K562 (cell line): ENCODE measurements around the gene RPS8. TPM values are rescaled to one million over a fixed set of nuclear protein-coding genes. Genes with fewer than 3 reads are reported as not detected.
A peak's percentile ranks its signal among the peaks of the same experiment; 100 is the strongest.

Experiments used
- AFF4 ChIP-seq: sonication (generic); formaldehyde crosslinking; IDR thresholded peaks from 2 replicates; pipeline ENCODE4 v1.8.0; 2023; ENCODE audit warnings: mild to moderate bottlenecking, missing genetic modification reagents
- BHLHE40 ChIP-seq: IDR thresholded peaks from 2 replicates; pipeline ENCODE4 v1.6.1; 2011; ENCODE audit warnings: low read length, improper control_type of control experiment
- DDX20 ChIP-seq: fragments of 450-650 bp; IDR thresholded peaks from 2 replicates; pipeline ENCODE4 v1.6.1; 2016; ENCODE audit warnings: missing genetic modification characterization, low read depth, mild to moderate bottlenecking, missing compliant biosample characterization, moderate library complexity
- E2F1 ChIP-seq: sonication (generic); formaldehyde crosslinking; IDR thresholded peaks from 2 replicates; pipeline ENCODE4 v1.8.1; 2023; ENCODE audit warnings: mild to moderate bottlenecking, missing genetic modification reagents, moderate library complexity
- ESRRB ChIP-seq: fragments of 250-450 bp; sonication (Bioruptor Pico); IDR thresholded peaks from 2 replicates; pipeline ENCODE4 v1.5.0; 2020; ENCODE audit warnings: mild to moderate bottlenecking, moderate library complexity, borderline replicate concordance
- FIP1L1 ChIP-seq: fragments of 200-400 bp; formaldehyde crosslinking; IDR thresholded peaks from 2 replicates; pipeline ENCODE4 v1.6.1; 2018; ENCODE audit warnings: mild to moderate bottlenecking, low read depth, low read length; ENCODE audit not compliant: poor library complexity, severe bottlenecking
- HMG20B ChIP-seq: fragments of 250-450 bp; sonication (Bioruptor Pico); IDR thresholded peaks from 2 replicates; pipeline ENCODE4 v1.5.0; 2021; ENCODE audit warnings: mild to moderate bottlenecking
- IRF2 ChIP-seq: sonication (generic); formaldehyde crosslinking; IDR thresholded peaks from 2 replicates; pipeline ENCODE4 v1.8.1; 2022; ENCODE audit warnings: mild to moderate bottlenecking, missing genetic modification reagents
- KHSRP ChIP-seq: fragments of 450-650 bp; IDR thresholded peaks from 2 replicates; pipeline ENCODE4 v1.6.1; 2017
- MAZ ChIP-seq, 2 experiments: fragments of 450-650 bp in 1 of 2; sonication (generic) in 1 of 2; formaldehyde crosslinking; IDR thresholded peaks in 1 of 2; conservative IDR thresholded peaks in 1 of 2; 2 replicates each; pipeline versions ENCODE4 v1.4.0 to v1.5.0; 2020; ENCODE audit warnings: mild to moderate bottlenecking in 1 of 2, missing genetic modification reagents in 1 of 2
- MTA3 ChIP-seq: fragments of 450-650 bp; formaldehyde crosslinking; IDR thresholded peaks from 2 replicates; pipeline ENCODE4 v1.6.1; 2017; ENCODE audit warnings: mild to moderate bottlenecking, borderline replicate concordance
- RBM15 ChIP-seq: fragments of 200-400 bp; formaldehyde crosslinking; IDR thresholded peaks from 2 replicates; pipeline ENCODE4 v1.6.1; 2018; ENCODE audit warnings: mild to moderate bottlenecking, low read length, moderate library complexity; ENCODE audit not compliant: insufficient read depth
- RUNX1 ChIP-seq: sonication (generic); IDR thresholded peaks from 2 replicates; pipeline ENCODE4 v1.6.1; 2016; ENCODE audit warnings: antibody characterized with exemption, low read depth
- STAT5A ChIP-seq: IDR thresholded peaks from 2 replicates; pipeline ENCODE4 v1.6.1; 2012; ENCODE audit warnings: low read length, inconsistent platforms, borderline replicate concordance
- TCF7L2 ChIP-seq: fragments of 150-350 bp; IDR thresholded peaks from 2 replicates; pipeline ENCODE4 v1.6.1; 2016; ENCODE audit warnings: low read depth, mild to moderate bottlenecking, low read length, moderate library complexity
- ZBTB7A ChIP-seq: IDR thresholded peaks from 2 replicates; pipeline ENCODE4 v1.6.1; 2011; ENCODE audit warnings: low read depth, mild to moderate bottlenecking, low read length, moderate library complexity, borderline replicate concordance; ENCODE audit not compliant: control insufficient read depth
- ZFP1 ChIP-seq: fragments of 450-650 bp; formaldehyde crosslinking; IDR thresholded peaks from 2 replicates; pipeline ENCODE4 v1.4.0; 2020; ENCODE audit warnings: mild to moderate bottlenecking, mixed read lengths
- ZNF23 ChIP-seq: fragments of 250-450 bp; sonication (Bioruptor Pico); IDR thresholded peaks from 2 replicates; pipeline ENCODE4 v1.4.0; 2020; ENCODE audit warnings: mild to moderate bottlenecking
- ZNF518B ChIP-seq: fragments of 250-450 bp; sonication (Bioruptor Pico); IDR thresholded peaks from 2 replicates; pipeline ENCODE4 v1.5.0; 2021; ENCODE audit warnings: mild to moderate bottlenecking, moderate library complexity
- polyA plus RNA-seq, 8 experiments: library from polyadenylated mRNA; depleted of rRNA in 4 of 8; stranded (reverse) in 5 of 8; unstranded in 3 of 8; fragments of >200 nt; fragmentation: Nextera tagmentation in 2 of 8; fragmentation: Illumina TruSeq in 1 of 8; extraction: Ambion mirVana in 2 of 8; extraction: Trizol in 1 of 8; gene quantifications; 2 replicates each; pipeline versions ENCODE4 v1.2.1 to v1.2.3, GENCODE V29; 2011 to 2014; ENCODE audit warnings: inconsistent platforms in 1 of 8, missing spikeins in 1 of 8
- total RNA-seq, 7 experiments: library from RNA; depleted of rRNA in 6 of 7; stranded (reverse); fragments of >200 nt in 6 of 7; fragmentation: Illumina TruSeq in 2 of 7; extraction: Trizol in 2 of 7; gene quantifications; 2 replicates each; pipeline versions ENCODE4 v1.2.1 to v1.2.3, GENCODE V29; 2011 to 2021; ENCODE audit warnings: low replicate concordance in 1 of 7

The RPS8 gene
- total and polyA plus RNA-seq, 9 of the 15 experiments (the other 6 are each of a cell fraction or from before 2014, with no cell fraction given), result 2,431 to 4,168 (median 3,109) TPM

GRCh38 chr1:44807364-44808062 is 32.2 kb downstream of the RPS8 start (continued):
- no peak for TF ChIP-seq RBM15
- no peak for TF ChIP-seq ZFP1 (CRISPR knock-in tag)
- TF ChIP-seq HMG20B, result no peak
- TF ChIP-seq DDX20 (tag), result peak; percentile 51; the same call in 1 of the 2 replicates
- TF ChIP-seq FIP1L1, result no peak
- no peak; the same call in 1 of the 2 replicates for TF ChIP-seq STAT5A
- no peak for TF ChIP-seq TCF7L2
- no peak for TF ChIP-seq IRF2 (CRISPR knock-in tag)
- TF ChIP-seq ZNF518B, result no peak
- peak; percentile 74; the same call in 1 of the 2 replicates for TF ChIP-seq ESRRB (CRISPR knock-in tag)
- peak; percentile 85 for TF ChIP-seq E2F1 (CRISPR knock-in tag)
- peak; percentile 88 for TF ChIP-seq MTA3
- peak; percentile 77 to 87 for TF ChIP-seq MAZ (CRISPR knock-in tag; conservative IDR thresholded peaks at IDR 0.05 in 1 of 2, IDR thresholded peaks at IDR 0.05 in 1 of 2)
- TF ChIP-seq KHSRP, result peak; percentile 53; the same call in 1 of the 2 replicates
- no peak for TF ChIP-seq ZNF23 (CRISPR knock-in tag)
- no peak; the same call in 1 of the 2 replicates for TF ChIP-seq RUNX1
- TF ChIP-seq AFF4, result peak; percentile 98
- peak; percentile 81 for TF ChIP-seq BHLHE40
- 0 out of 2 replicates have a peak, but pooled peaks have one; percentile 68 for TF ChIP-seq ZBTB7A
